ENCODE measurements around the gene ZFYVE21. TPM values are rescaled to one million over a fixed set of nuclear protein-coding genes. Genes with fewer than 3 reads are reported as not detected.

Gene ZFYVE21
- total RNA-seq, 1 experiment from 2014 or later: 49.7 TPM

- no peak overlapping the region for H2BK15ac ChIP-seq (ENCODE audit: low read depth, low read length)
- no peak overlapping the region for H3K14ac ChIP-seq (ENCODE audit: insufficient read depth, low read length)
- no peaks in the 10 kb centered on the region for H4K20me1 ChIP-seq (ENCODE audit: control insufficient read depth, insufficient read depth, insufficient read length)
- no peak overlapping the region for H3K4me3 Mint-ChIP-seq
- no peak overlapping the region for H2AK5ac ChIP-seq (ENCODE audit: insufficient read length, low read length)
- WGBS (ENCODE audit: extremely low coverage, insufficient read length, low lambda C conversion rate): no CpG with 5 or more reads among the region's 8 CpGs
- H3K4ac ChIP-seq (ENCODE audit: low read depth, low read length): no peak overlapping the region
- no peak overlapping the region for H4K8ac ChIP-seq (replicated peaks; ENCODE audit: insufficient read length, low read depth, low read length)
- DNase-seq: no peak
- no peaks in the 10 kb centered on the region for H3K9me3 ChIP-seq (ENCODE audit: control insufficient read depth, low read depth, low read length)
- no peak overlapping the region for H3K9ac ChIP-seq (ENCODE audit: extremely low read depth, insufficient read length, low read length)
- H2BK5ac ChIP-seq (ENCODE audit: insufficient read length, low read length): no peak overlapping the region
- H3K27me3 ChIP-seq (ENCODE audit: insufficient read depth, low read length): no peaks in the 10 kb centered on the region
- H3K79me2 ChIP-seq (ENCODE audit: insufficient read depth, low read length): no peaks in the 10 kb centered on the region
- H3K79me1 ChIP-seq (ENCODE audit: insufficient read depth, low read depth, low read length, poor library complexity, severe bottlenecking): no peaks in the 10 kb centered on the region
- H2AFZ ChIP-seq (ENCODE audit: low read length): no peak overlapping the region
- H3K56ac ChIP-seq (ENCODE audit: insufficient read length, low read depth, low read length): no peak overlapping the region
- H3T11ph ChIP-seq (ENCODE audit: low read length): no peak overlapping the region
- H3K18ac ChIP-seq (ENCODE audit: insufficient read length, low read depth, low read length): no peak overlapping the region
- H4K91ac ChIP-seq (ENCODE audit: insufficient read length, low read depth, low read length): no peak overlapping the region
- no peaks in the 10 kb centered on the region for H3K23me2 ChIP-seq (ENCODE audit: insufficient read length, low read depth, low read length, poor library complexity, severe bottlenecking)
- H3K27ac Mint-ChIP-seq: no peak overlapping the region
- H2BK120ac ChIP-seq (ENCODE audit: low read depth, low read length, poor library complexity, severe bottlenecking): no peak overlapping the region
- H3K27me3 Mint-ChIP-seq (ENCODE audit: low read depth): no peaks in the 10 kb centered on the region
- TF ChIP-seq, protein P1, sequence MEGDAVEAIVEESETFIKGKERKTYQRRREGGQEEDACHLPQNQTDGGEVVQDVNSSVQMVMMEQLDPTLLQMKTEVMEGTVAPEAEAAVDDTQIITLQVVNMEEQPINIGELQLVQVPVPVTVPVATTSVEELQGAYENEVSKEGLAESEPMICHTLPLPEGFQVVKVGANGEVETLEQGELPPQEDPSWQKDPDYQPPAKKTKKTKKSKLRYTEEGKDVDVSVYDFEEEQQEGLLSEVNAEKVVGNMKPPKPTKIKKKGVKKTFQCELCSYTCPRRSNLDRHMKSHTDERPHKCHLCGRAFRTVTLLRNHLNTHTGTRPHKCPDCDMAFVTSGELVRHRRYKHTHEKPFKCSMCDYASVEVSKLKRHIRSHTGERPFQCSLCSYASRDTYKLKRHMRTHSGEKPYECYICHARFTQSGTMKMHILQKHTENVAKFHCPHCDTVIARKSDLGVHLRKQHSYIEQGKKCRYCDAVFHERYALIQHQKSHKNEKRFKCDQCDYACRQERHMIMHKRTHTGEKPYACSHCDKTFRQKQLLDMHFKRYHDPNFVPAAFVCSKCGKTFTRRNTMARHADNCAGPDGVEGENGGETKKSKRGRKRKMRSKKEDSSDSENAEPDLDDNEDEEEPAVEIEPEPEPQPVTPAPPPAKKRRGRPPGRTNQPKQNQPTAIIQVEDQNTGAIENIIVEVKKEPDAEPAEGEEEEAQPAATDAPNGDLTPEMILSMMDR (conservative IDR thresholded peaks at IDR 0.05): no peak
- no peak overlapping the region for H2BK12ac ChIP-seq (ENCODE audit: insufficient read length, low read depth, low read length)
- no peak overlapping the region for H4K5ac ChIP-seq (ENCODE audit: insufficient read length, low read depth, low read length)
- no peak overlapping the region for H3K4me2 ChIP-seq (ENCODE audit: insufficient read depth, insufficient read length, low read length)
- H3K27ac ChIP-seq (ENCODE audit: insufficient read length, low read depth, low read length): no peak overlapping the region
- H3K4me1 Mint-ChIP-seq: peaks cover 14 to 16% of the 10 kb centered on the region in 2 experiments
- no peak overlapping the region for H2BK20ac ChIP-seq (ENCODE audit: low read depth, low read length, poor library complexity, severe bottlenecking)
- H3K9me3 Mint-ChIP-seq: no peaks in the 10 kb centered on the region
- H3K23ac ChIP-seq (ENCODE audit: insufficient read length, low read depth, low read length): no peak overlapping the region
- no peaks in the 10 kb centered on the region for H3K36me3 Mint-ChIP-seq (ENCODE audit: insufficient read depth in 1 of 3, low read depth in 3 of 3)
- H3K4me1 ChIP-seq (ENCODE audit: insufficient read depth, low read length): no peaks in the 10 kb centered on the region; the same call in 1 of the 2 replicates
Observed at GRCh38 chr14:103758059-103758776, 42.6 kb downstream of the ZFYVE21 start.
